Endodermal cell (in vitro differentiated cells): ENCODE results near the gene SSB. TPM values are rescaled to one million over a fixed set of nuclear protein-coding genes. Genes with fewer than 3 reads are reported as not detected.
A peak's percentile ranks its signal among the peaks of the same experiment; 100 is the strongest.

Experiments used
- DNase-seq: peaks from one replicate; pipeline ENCODE4 v3.0.0-alpha.2; 2017
- H3K27ac ChIP-seq: 2 replicates; pipeline ENCODE4 v1.5.1; 2013; ENCODE audit warnings: mild to moderate bottlenecking, low read depth, low read length, moderate library complexity
- H3K27me3 ChIP-seq: 2 replicates; pipeline ENCODE4 v1.6.1; 2013; ENCODE audit warnings: mild to moderate bottlenecking, low read length, moderate library complexity; ENCODE audit not compliant: insufficient read depth, control insufficient read depth, poor library complexity, severe bottlenecking
- H3K36me3 ChIP-seq: 2 replicates; pipeline ENCODE4 v1.7.0; 2013; ENCODE audit warnings: mild to moderate bottlenecking, low read length, moderate library complexity; ENCODE audit not compliant: control insufficient read depth, insufficient read depth
- H3K4me1 ChIP-seq: one replicate; pipeline ENCODE4 v1.7.0; 2013; ENCODE audit warnings: low read length; ENCODE audit not compliant: control insufficient read depth, insufficient read depth
- H3K4me3 ChIP-seq: 2 replicates; pipeline ENCODE4 v1.5.1; 2013; ENCODE audit warnings: mild to moderate bottlenecking, low read length, moderate library complexity
- H3K9ac ChIP-seq: 2 replicates; pipeline ENCODE4 v1.6.1; 2013; ENCODE audit warnings: mild to moderate bottlenecking, low read length, moderate library complexity; ENCODE audit not compliant: poor library complexity, severe bottlenecking; ENCODE audit errors: extremely low read depth
- H3K9me3 ChIP-seq: 2 replicates; pipeline ENCODE4 v1.6.1; 2013; ENCODE audit warnings: mild to moderate bottlenecking, low read length, moderate library complexity; ENCODE audit not compliant: control insufficient read depth
- H3K27ac Mint-ChIP-seq: 2 replicates; pipeline ENCODE4 v1.8.0; 2020; ENCODE audit warnings: mixed read lengths
- H3K27me3 Mint-ChIP-seq: 2 replicates; pipeline ENCODE4 v1.8.0; 2021; ENCODE audit warnings: mild to moderate bottlenecking, mixed read lengths; ENCODE audit not compliant: insufficient read depth
- H3K36me3 Mint-ChIP-seq: 2 replicates; pipeline ENCODE4 v1.8.0; 2020; ENCODE audit warnings: low read depth, mixed read lengths
- H3K4me1 Mint-ChIP-seq: 2 replicates; pipeline ENCODE4 v1.8.0; 2020; ENCODE audit warnings: mixed read lengths
- H3K4me3 Mint-ChIP-seq: 2 replicates; pipeline ENCODE4 v1.8.0; 2020; ENCODE audit warnings: mild to moderate bottlenecking, moderate library complexity, mixed read lengths
- H3K9me3 Mint-ChIP-seq: 2 replicates; pipeline ENCODE4 v1.8.0; 2020; ENCODE audit warnings: mild to moderate bottlenecking, mixed read lengths
- WGBS, 2 experiments: methylation state at CpG; one replicate each; pipeline versions ENCODE4 v1.1.5 to v1.1.7; 2013; ENCODE audit warnings: missing lambda C conversion rate in 2 of 2, mixed read lengths in 1 of 2; ENCODE audit not compliant: insufficient coverage in 1 of 2, insufficient read length in 1 of 2; 5-methylcytosine and 5-hydroxymethylcytosine counted together
- total RNA-seq, 2 donors: library from RNA; stranded (reverse); fragmentation: NEBNext Ultra II Directional in 1 of 2; extraction: Animal tissue kit (Norgen Biotek cat#: 25700) in 1 of 2; gene quantifications; 2 replicates in 1 of 2; 3 replicates in 1 of 2; pipeline ENCODE4 v1.2.1, GENCODE V29; 2021
- TF ChIP-seq, protein P1 (sequence below): fragments of 200-600 bp; sonication (generic); conservative IDR thresholded peaks from 2 replicates; pipeline ENCODE4 v1.5.0; 2021; ENCODE audit warnings: antibody characterized with exemption, mild to moderate bottlenecking

SSB gene
- total RNA-seq, 2 donors from 2014 or later = 182 to 208 TPM

DNA sequence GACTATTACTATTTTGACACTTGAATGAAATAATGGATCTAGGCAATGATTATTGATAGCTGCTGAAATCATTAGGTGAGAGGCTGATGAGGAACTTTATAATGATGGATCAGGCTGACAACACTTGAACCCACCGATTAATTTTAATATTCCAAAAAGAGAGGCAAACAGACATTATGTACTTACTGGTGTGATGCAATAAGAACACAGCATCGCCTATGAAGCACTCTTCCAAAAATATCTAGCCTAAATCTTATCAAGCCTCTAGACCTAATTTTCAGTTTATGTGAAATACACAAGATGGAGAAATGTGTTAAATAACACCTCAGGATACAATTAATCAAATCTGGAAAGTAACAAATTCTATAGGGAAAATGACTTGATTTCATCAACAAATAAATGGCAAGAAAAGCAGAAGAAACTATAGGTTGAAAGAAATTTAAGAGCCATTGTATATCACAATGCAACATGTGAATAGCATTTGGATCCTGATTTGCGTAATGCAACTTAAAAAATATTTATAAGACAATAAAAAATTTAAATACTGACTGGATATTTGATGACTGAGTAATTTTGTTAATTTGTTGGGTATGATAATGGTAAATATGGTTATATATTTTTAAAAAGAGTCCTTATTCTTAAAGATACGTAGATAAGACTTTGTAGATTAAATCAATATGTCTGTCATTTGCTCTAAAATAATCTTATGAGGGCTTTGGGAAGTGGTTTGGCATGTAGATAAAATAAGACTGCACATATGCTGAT is 17.2 kb upstream of the SSB start:
- Mint-ChIP-seq H3K4me3 (no peak overlapping the region), H3K27me3 (no peaks in the 10 kb centered on the region), H3K4me1 (no peaks in the 10 kb centered on the region), H3K36me3 (no peaks in the 10 kb centered on the region), H3K27ac (no peak overlapping the region), H3K9me3 (no peaks in the 10 kb centered on the region)
- DNase-seq = no peak
- Histone ChIP-seq H3K4me1 (no peaks in the 10 kb centered on the region), H3K9ac (no peak overlapping the region), H3K27ac (no peak overlapping the region), H3K27me3 (no peaks in the 10 kb centered on the region), H3K9me3 (no peaks in the 10 kb centered on the region), H3K4me3 (no peak overlapping the region), H3K36me3 (no peaks in the 10 kb centered on the region)
- 83 to 94% methylated on average over 1 to 3 of the region's 4 CpGs for WGBS, 2 experiments
- TF ChIP-seq, protein P1, sequence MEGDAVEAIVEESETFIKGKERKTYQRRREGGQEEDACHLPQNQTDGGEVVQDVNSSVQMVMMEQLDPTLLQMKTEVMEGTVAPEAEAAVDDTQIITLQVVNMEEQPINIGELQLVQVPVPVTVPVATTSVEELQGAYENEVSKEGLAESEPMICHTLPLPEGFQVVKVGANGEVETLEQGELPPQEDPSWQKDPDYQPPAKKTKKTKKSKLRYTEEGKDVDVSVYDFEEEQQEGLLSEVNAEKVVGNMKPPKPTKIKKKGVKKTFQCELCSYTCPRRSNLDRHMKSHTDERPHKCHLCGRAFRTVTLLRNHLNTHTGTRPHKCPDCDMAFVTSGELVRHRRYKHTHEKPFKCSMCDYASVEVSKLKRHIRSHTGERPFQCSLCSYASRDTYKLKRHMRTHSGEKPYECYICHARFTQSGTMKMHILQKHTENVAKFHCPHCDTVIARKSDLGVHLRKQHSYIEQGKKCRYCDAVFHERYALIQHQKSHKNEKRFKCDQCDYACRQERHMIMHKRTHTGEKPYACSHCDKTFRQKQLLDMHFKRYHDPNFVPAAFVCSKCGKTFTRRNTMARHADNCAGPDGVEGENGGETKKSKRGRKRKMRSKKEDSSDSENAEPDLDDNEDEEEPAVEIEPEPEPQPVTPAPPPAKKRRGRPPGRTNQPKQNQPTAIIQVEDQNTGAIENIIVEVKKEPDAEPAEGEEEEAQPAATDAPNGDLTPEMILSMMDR = no peak

DNA sequence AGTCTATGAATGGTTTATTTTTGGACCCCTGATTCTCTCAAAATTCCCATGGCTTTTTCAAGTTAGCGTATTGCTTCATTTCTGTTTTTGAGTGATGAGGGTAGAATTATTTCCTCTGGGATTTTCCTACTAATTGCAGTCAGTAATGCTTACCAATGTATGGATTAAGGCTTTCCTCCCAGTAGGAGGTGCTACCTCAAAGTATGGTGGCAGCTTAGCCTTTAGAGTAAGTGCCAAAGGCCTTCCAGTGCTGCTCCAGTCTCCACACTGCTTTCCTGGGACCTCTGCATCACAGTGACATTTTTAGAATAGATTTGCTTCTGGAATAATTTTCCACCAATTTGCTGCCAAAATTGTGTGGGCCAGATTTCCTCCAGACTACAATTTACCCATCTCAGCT is 16.2 kb upstream of the SSB start:
- WGBS, 2 experiments = 100% methylated on average over 1 of the region's 1 CpG
- DNase-seq = no peak
- H3K27me3 Mint-ChIP-seq = no peaks in the 10 kb centered on the region

DNA sequence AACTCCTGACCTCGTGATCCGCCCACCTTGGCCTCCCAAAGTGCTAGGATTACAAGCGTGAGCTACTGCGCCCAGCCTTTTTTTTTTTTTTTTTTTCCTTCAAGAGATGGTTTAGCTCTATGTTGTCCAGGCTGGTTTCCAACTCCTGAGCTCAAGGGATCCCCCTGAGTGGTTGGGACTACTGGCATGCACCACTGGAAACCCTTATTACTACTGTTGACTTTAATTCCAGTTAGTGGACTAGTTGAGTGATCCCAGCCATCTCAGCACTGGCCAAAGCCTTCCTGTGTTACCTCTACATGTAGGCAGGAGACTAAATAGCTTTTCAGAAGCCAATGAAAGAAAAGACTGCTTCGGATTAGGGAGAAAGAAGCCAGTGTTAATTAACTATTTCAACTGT is 8.1 kb upstream of the SSB start:
- H3K27ac ChIP-seq = no peak overlapping the region

More for the DNA sequence above, 16.2 kb upstream of the SSB start:
- H3K4me1 Mint-ChIP-seq = no peaks in the 10 kb centered on the region
- Histone ChIP-seq H3K9me3 (no peaks in the 10 kb centered on the region), H3K9ac (no peak overlapping the region), H3K36me3 (no peaks in the 10 kb centered on the region), H3K27me3 (no peaks in the 10 kb centered on the region), H3K4me3 (no peak overlapping the region), H3K27ac (no peak overlapping the region), H3K4me1 (no peaks in the 10 kb centered on the region)
- no peaks in the 10 kb centered on the region for H3K9me3 Mint-ChIP-seq
- H3K27ac Mint-ChIP-seq = no peak overlapping the region
- no peak overlapping the region for H3K4me3 Mint-ChIP-seq
- TF ChIP-seq, protein P1 = peak; percentile 33
- no peaks in the 10 kb centered on the region for H3K36me3 Mint-ChIP-seq

More for the DNA sequence above, 8.1 kb upstream of the SSB start:
- Mint-ChIP-seq H3K4me1 (peaks cover 2% of the 10 kb centered on the region), H3K36me3 (no peaks in the 10 kb centered on the region), H3K9me3 (no peaks in the 10 kb centered on the region), H3K27ac (no peak overlapping the region), H3K4me3 (no peak overlapping the region), H3K27me3 (peaks cover 4% of the 10 kb centered on the region)
- 86 to 92% methylated on average over 1 to 5 of the region's 5 CpGs for WGBS, 2 experiments
- Histone ChIP-seq H3K4me3 (no peak overlapping the region), H3K27me3 (no peaks in the 10 kb centered on the region), H3K4me1 (no peaks in the 10 kb centered on the region), H3K9me3 (no peaks in the 10 kb centered on the region), H3K36me3 (no peaks in the 10 kb centered on the region), H3K9ac (no peak overlapping the region)
- TF ChIP-seq, protein P1 = no peak
- no peak for DNase-seq
